CD14-positive monocyte (primary cell): Measurements from ENCODE around the gene DCLK2. TPM values are rescaled to one million over a fixed set of nuclear protein-coding genes. Genes with fewer than 3 reads are reported as not detected.

Experiments used
- DNase-seq, 3 donors: peaks; one replicate each; pipeline ENCODE4 v3.0.0-alpha.2; 2011 to 2022
- H2AFZ ChIP-seq: 2 replicates; pipeline ENCODE4 v1.6.0; 2012; ENCODE audit warnings: mild to moderate bottlenecking, low read depth, low read length, inconsistent platforms; ENCODE audit not compliant: insufficient read depth, poor library complexity, severe bottlenecking
- H3K27ac ChIP-seq, 2 donors: 1 replicate in 1 of 2; 2 replicates in 1 of 2; pipeline ENCODE4 v1.5.1; 2012 to 2013; ENCODE audit warnings: low read length in 2 of 2, control low read depth in 1 of 2, inconsistent platforms in 1 of 2, low read depth in 1 of 2, mild to moderate bottlenecking in 1 of 2
- H3K27me3 ChIP-seq, 2 donors: one replicate each; pipeline versions ENCODE4 v1.6.0 to v1.6.1; 2011 to 2013; ENCODE audit warnings: low read length in 2 of 2; ENCODE audit not compliant: control insufficient read depth in 2 of 2, insufficient read depth in 2 of 2
- H3K36me3 ChIP-seq, 2 donors: replicated peaks in 1 of 2; 1 replicate in 1 of 2; 2 replicates in 1 of 2; pipeline versions ENCODE4 v1.5.1 to v1.6.1; 2012 to 2013; ENCODE audit warnings: low read length in 2 of 2, control low read depth in 1 of 2, inconsistent platforms in 1 of 2, mild to moderate bottlenecking in 1 of 2; ENCODE audit not compliant: insufficient read depth in 2 of 2, control insufficient read depth in 1 of 2
- H3K4me1 ChIP-seq, 2 donors: 1 replicate in 1 of 2; 2 replicates in 1 of 2; pipeline versions ENCODE4 v1.5.1 to v1.6.1; 2012 to 2013; ENCODE audit warnings: low read length in 2 of 2, control low read depth in 1 of 2, inconsistent platforms in 1 of 2, mild to moderate bottlenecking in 1 of 2, moderate library complexity in 1 of 2; ENCODE audit not compliant: insufficient read depth in 2 of 2, control insufficient read depth in 1 of 2
- H3K4me2 ChIP-seq: replicated peaks from 2 replicates; pipeline ENCODE3; 2012; ENCODE audit warnings: low read length, moderate library complexity, mild to moderate bottlenecking; ENCODE audit not compliant: poor library complexity, severe bottlenecking; ENCODE audit errors: extremely low read depth
- H3K4me3 ChIP-seq, 3 experiments: fragments of 200-600 bp in 1 of 3; sonication (generic) in 1 of 3; replicated peaks in 1 of 3; 1 replicate in 2 of 3; 2 replicates in 1 of 3; pipeline ENCODE4 v1.5.1; 2011 to 2013; ENCODE audit warnings: low read length in 3 of 3, mild to moderate bottlenecking in 3 of 3, control low read depth in 2 of 3, low read depth in 2 of 3, inconsistent platforms in 1 of 3, moderate library complexity in 1 of 3
- H3K79me2 ChIP-seq: 2 replicates; pipeline ENCODE4 v1.6.0; 2012; ENCODE audit warnings: mild to moderate bottlenecking, control low read depth, inconsistent platforms, low read length, moderate library complexity; ENCODE audit not compliant: insufficient read depth
- H3K9ac ChIP-seq: 2 replicates; pipeline ENCODE4 v1.6.0; 2017; ENCODE audit warnings: low read length, mild to moderate bottlenecking; ENCODE audit not compliant: insufficient read depth, poor library complexity, severe bottlenecking
- H3K9me3 ChIP-seq, 2 donors: replicated peaks in 1 of 2; 1 replicate in 1 of 2; 2 replicates in 1 of 2; pipeline versions ENCODE4 v1.5.1 to v1.6.1; 2012 to 2013; ENCODE audit warnings: low read length in 2 of 2, control low read depth in 1 of 2; ENCODE audit not compliant: control insufficient read depth in 1 of 2, insufficient read depth in 1 of 2
- H4K20me1 ChIP-seq: 2 replicates; pipeline ENCODE4 v1.6.0; 2012; ENCODE audit warnings: mild to moderate bottlenecking, low read length, control low read depth, moderate library complexity; ENCODE audit not compliant: insufficient read depth
- H3K27ac Mint-ChIP-seq, 7 donors: one replicate each; pipeline ENCODE4 v1.8.0; 2020; ENCODE audit warnings: mild to moderate bottlenecking in 7 of 7, mixed read lengths in 7 of 7, moderate library complexity in 6 of 7, inconsistent platforms in 2 of 7
- H3K27me3 Mint-ChIP-seq, 3 donors: one replicate each; pipeline ENCODE4 v1.8.0; 2021 to 2022; ENCODE audit warnings: low read depth in 3 of 3, mild to moderate bottlenecking in 3 of 3, mixed read lengths in 3 of 3, moderate library complexity in 3 of 3, inconsistent platforms in 1 of 3
- H3K36me3 Mint-ChIP-seq, 2 donors: one replicate each; pipeline ENCODE4 v1.8.0; 2020; ENCODE audit warnings: mixed read lengths in 2 of 2, inconsistent platforms in 1 of 2, mild to moderate bottlenecking in 1 of 2
- H3K4me1 Mint-ChIP-seq: one replicate; pipeline ENCODE4 v1.8.0; 2020; ENCODE audit warnings: mild to moderate bottlenecking, mixed read lengths
- H3K4me3 Mint-ChIP-seq, 2 donors: one replicate each; pipeline ENCODE4 v1.8.0; 2020; ENCODE audit warnings: mild to moderate bottlenecking in 2 of 2, mixed read lengths in 2 of 2, moderate library complexity in 1 of 2
- H3K9me3 Mint-ChIP-seq, 7 donors: one replicate each; pipeline ENCODE4 v1.8.0; 2020 to 2022; ENCODE audit warnings: mixed read lengths in 7 of 7, mild to moderate bottlenecking in 6 of 7, moderate library complexity in 6 of 7, inconsistent platforms in 2 of 7
- WGBS: methylation state at CpG from one replicate; pipeline ENCODE4 v1.1.5; 2013; ENCODE audit warnings: missing lambda C conversion rate; ENCODE audit not compliant: insufficient coverage; 5-methylcytosine and 5-hydroxymethylcytosine counted together
- intact Hi-C, 2 donors: fragments of 100-400 bp; cut with micrococcal nuclease; formaldehyde crosslinking; loops; one replicate each; pipeline versions ENCODE4 v1.15.0 to v1.15.1; 2023
- polyA plus RNA-seq, 3 donors: library from polyadenylated mRNA; depleted of rRNA in 1 of 3; unstranded in 2 of 3; stranded (reverse) in 1 of 3; fragments of 300-500 nt in 2 of 3; fragments of >200 nt in 1 of 3; fragmentation: Illumina TruSeq in 2 of 3; gene quantifications; 1 replicate in 2 of 3; 2 replicates in 1 of 3; pipeline ENCODE4 v1.2.3, GENCODE V29; 2012 to 2021
- TF ChIP-seq, protein P1 (sequence below): fragments of 200-600 bp; IDR thresholded peaks from one replicate; pipeline ENCODE4 v1.8.0; 2022; ENCODE audit warnings: antibody characterized with exemption, mild to moderate bottlenecking

The DCLK2 gene
- polyA plus RNA-seq, 3 donors, result 0.13 TPM; not detected in 2

DNA sequence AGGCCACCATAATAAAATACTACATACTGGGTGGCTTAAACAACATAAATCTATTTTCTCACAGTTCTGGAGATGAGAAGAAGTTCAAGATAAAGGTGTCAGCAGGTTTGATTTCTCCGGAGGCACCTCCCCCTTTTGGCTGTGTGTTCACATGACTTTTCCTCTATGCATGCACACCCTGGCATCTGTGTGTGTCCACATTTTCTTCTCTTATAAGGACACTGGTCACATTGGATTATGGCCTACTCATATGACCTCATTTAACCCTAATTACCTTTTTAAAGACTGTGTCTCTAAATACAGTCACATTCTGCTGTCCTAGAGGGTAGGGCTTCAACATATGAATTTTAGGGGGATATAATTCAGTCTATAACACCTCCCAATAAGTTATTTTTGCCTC is 79.8 kb downstream of the DCLK2 start:
- no peaks in the 10 kb centered on the region for H3K27me3 Mint-ChIP-seq
- no peaks in the 10 kb centered on the region for H3K4me1 Mint-ChIP-seq

DNA sequence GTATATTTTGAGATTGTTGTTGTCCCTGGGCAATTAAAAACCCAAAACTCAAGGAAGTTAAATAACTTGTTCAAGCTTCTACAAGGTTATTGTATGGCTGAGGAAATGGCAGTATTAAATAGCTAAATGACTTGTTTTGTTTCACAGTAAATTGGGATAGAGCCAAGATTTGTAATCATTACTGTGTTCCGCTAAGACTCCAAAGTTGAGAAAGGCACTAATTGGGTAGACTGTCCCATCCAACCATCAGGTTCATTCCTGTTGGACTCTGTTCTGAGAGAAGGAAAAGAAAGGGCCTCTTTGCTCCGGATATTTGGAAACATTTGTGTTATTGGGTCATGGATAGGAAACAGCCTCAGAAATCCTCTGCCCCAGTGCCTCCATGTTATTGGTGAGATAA is 82.2 kb downstream of the DCLK2 start:
- WGBS, result no CpG with 5 or more reads among the region's 2 CpGs
- no peaks in the 10 kb centered on the region for H3K36me3 ChIP-seq
- no peak overlapping the region for H3K4me2 ChIP-seq
- TF ChIP-seq, protein P1, sequence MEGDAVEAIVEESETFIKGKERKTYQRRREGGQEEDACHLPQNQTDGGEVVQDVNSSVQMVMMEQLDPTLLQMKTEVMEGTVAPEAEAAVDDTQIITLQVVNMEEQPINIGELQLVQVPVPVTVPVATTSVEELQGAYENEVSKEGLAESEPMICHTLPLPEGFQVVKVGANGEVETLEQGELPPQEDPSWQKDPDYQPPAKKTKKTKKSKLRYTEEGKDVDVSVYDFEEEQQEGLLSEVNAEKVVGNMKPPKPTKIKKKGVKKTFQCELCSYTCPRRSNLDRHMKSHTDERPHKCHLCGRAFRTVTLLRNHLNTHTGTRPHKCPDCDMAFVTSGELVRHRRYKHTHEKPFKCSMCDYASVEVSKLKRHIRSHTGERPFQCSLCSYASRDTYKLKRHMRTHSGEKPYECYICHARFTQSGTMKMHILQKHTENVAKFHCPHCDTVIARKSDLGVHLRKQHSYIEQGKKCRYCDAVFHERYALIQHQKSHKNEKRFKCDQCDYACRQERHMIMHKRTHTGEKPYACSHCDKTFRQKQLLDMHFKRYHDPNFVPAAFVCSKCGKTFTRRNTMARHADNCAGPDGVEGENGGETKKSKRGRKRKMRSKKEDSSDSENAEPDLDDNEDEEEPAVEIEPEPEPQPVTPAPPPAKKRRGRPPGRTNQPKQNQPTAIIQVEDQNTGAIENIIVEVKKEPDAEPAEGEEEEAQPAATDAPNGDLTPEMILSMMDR, result no peak
- Mint-ChIP-seq H3K27ac (no peak overlapping the region), H3K4me1 (no peaks in the 10 kb centered on the region), H3K27me3 (no peaks in the 10 kb centered on the region), H3K4me3 (no peak overlapping the region), H3K36me3 (no peaks in the 10 kb centered on the region), H3K9me3 (peaks cover 0 to 2% (median 0%) of the 10 kb centered on the region in 7 donors)
- H3K9me3 ChIP-seq, result no peaks in the 10 kb centered on the region
- no peak overlapping the region for H2AFZ ChIP-seq
- no peaks in the 10 kb centered on the region for H3K79me2 ChIP-seq
- no peaks in the 10 kb centered on the region for H3K4me1 ChIP-seq
- intact Hi-C loops, result no loop called here
- no peak for DNase-seq
- no peak overlapping the region for H3K4me3 ChIP-seq
- H3K27ac ChIP-seq, result no peak overlapping the region
- no peaks in the 10 kb centered on the region for H4K20me1 ChIP-seq
- no peaks in the 10 kb centered on the region for H3K27me3 ChIP-seq
- no peak overlapping the region for H3K9ac ChIP-seq

More for the DNA sequence above, 79.8 kb downstream of the DCLK2 start:
- Histone ChIP-seq H3K27ac (no peak overlapping the region), H2AFZ (no peak overlapping the region), H3K4me2 (no peak overlapping the region), H4K20me1 (no peaks in the 10 kb centered on the region), H3K4me1 (no peaks in the 10 kb centered on the region), H3K79me2 (no peaks in the 10 kb centered on the region), H3K36me3 (no peaks in the 10 kb centered on the region), H3K4me3 (no peak overlapping the region), H3K27me3 (no peaks in the 10 kb centered on the region), H3K9me3 (no peaks in the 10 kb centered on the region), H3K9ac (no peak overlapping the region)
- Mint-ChIP-seq H3K27ac (no peak overlapping the region), H3K9me3 (peaks cover 0 to 2% (median 0%) of the 10 kb centered on the region in 7 donors), H3K4me3 (no peak overlapping the region), H3K36me3 (no peaks in the 10 kb centered on the region)
- no peak for DNase-seq
- intact Hi-C loops, result no loop called here
- TF ChIP-seq, protein P1, result no peak
- WGBS, result 100% methylated on average over 1 of the region's 1 CpG
